HEK293 (cell line): ENCODE results near the gene ARPC1B.

Experiments used
- CTCF ChIA-PET: fragments of 350-600 bp; formaldehyde crosslinking; extraction: SDS; loops from one replicate; lab custom pipeline; 2021; ENCODE audit warnings: antibody characterized with exemption; lab: Yijun Ruan, JAX
- POLR2A ChIA-PET: fragments of 300-600 bp; formaldehyde crosslinking; extraction: SDS; loops from one replicate; lab custom pipeline; 2020; ENCODE audit warnings: antibody characterized with exemption, inconsistent platforms; lab: Yijun Ruan, JAX
- H3K27ac ChIP-seq: fragments of 200-500 bp; sonication (Bioruptor generic); 2 replicates; pipeline ENCODE4 v1.5.1; 2014; ENCODE audit warnings: low read depth, low read length, control low read depth, inconsistent platforms; ENCODE audit errors: extremely low read depth
- H3K36me3 ChIP-seq, 2 experiments: fragments of 200-500 bp in 1 of 2; sonication (Bioruptor generic) in 1 of 2; 1 replicate in 1 of 2; 2 replicates in 1 of 2; pipeline ENCODE4 v1.5.1; 2014 to 2017; ENCODE audit warnings: inconsistent platforms in 2 of 2, low read length in 2 of 2; ENCODE audit not compliant: control insufficient read depth in 2 of 2, insufficient read depth in 1 of 2
- H3K4me1 ChIP-seq: fragments of 200-500 bp; sonication (Bioruptor generic); 2 replicates; pipeline ENCODE4 v1.5.1; 2014; ENCODE audit warnings: mild to moderate bottlenecking, low read length, inconsistent platforms; ENCODE audit not compliant: control insufficient read depth, insufficient read depth
- H3K4me3 ChIP-seq: 2 replicates; pipeline ENCODE4 v1.5.1; 2011; ENCODE audit warnings: low read depth, mild to moderate bottlenecking, control low read depth, low read length, moderate library complexity
- H3K9me3 ChIP-seq: fragments of 200-500 bp; sonication (Bioruptor generic); 2 replicates; pipeline ENCODE4 v1.5.1; 2014; ENCODE audit warnings: low read depth, low read length, inconsistent platforms; ENCODE audit not compliant: control insufficient read depth, insufficient read depth
- EGR2 ChIP-seq: fragments of 450-650 bp; formaldehyde crosslinking; IDR thresholded peaks from 2 replicates; pipeline ENCODE4 v1.5.1; 2016; ENCODE audit warnings: low read depth, missing biosample characterization, missing genetic modification characterization
- HOXC10 ChIP-seq: sonication (generic); formaldehyde crosslinking; IDR thresholded peaks from 2 replicates; pipeline ENCODE4 v1.8.1; 2023; ENCODE audit warnings: mild to moderate bottlenecking, missing genetic modification reagents
- KLF7 ChIP-seq: fragments of 450-650 bp; formaldehyde crosslinking; IDR thresholded peaks from 2 replicates; pipeline ENCODE4 v1.5.1; 2016; ENCODE audit warnings: missing biosample characterization, missing genetic modification characterization, borderline replicate concordance
- KLF9 ChIP-seq: fragments of 450-650 bp; formaldehyde crosslinking; IDR thresholded peaks from 2 replicates; pipeline ENCODE4 v1.5.1; 2016; ENCODE audit warnings: missing biosample characterization, missing genetic modification characterization, low read depth
- OVOL3 ChIP-seq: fragments of 450-650 bp; formaldehyde crosslinking; IDR thresholded peaks from 2 replicates; pipeline ENCODE4 v1.5.1; 2016; ENCODE audit warnings: missing biosample characterization, missing genetic modification characterization
- REPIN1 ChIP-seq: fragments of 450-650 bp; formaldehyde crosslinking; IDR thresholded peaks from 2 replicates; pipeline ENCODE4 v1.5.1; 2017; ENCODE audit warnings: missing biosample characterization, missing genetic modification characterization, low read depth
- SP7 ChIP-seq: fragments of 450-650 bp; formaldehyde crosslinking; IDR thresholded peaks from 2 replicates; pipeline ENCODE4 v1.5.1; 2016; ENCODE audit warnings: missing biosample characterization, missing genetic modification characterization
- ZBTB48 ChIP-seq: fragments of 450-650 bp; formaldehyde crosslinking; IDR thresholded peaks from 2 replicates; pipeline ENCODE4 v1.5.1; 2016; ENCODE audit warnings: missing biosample characterization, missing genetic modification characterization
- ZFHX2 ChIP-seq: fragments of 450-650 bp; formaldehyde crosslinking; conservative IDR thresholded peaks from 2 replicates; pipeline ENCODE4 v1.5.1; 2016; ENCODE audit warnings: missing biosample characterization, missing genetic modification characterization
- ZNF146 ChIP-seq: fragments of 450-650 bp; formaldehyde crosslinking; IDR thresholded peaks from 2 replicates; pipeline ENCODE4 v1.5.1; 2016; ENCODE audit warnings: missing biosample characterization, missing genetic modification characterization
- ZNF184 ChIP-seq: fragments of 450-650 bp; IDR thresholded peaks from 2 replicates; pipeline ENCODE4 v1.5.1; 2018; ENCODE audit warnings: missing biosample characterization, mild to moderate bottlenecking, missing genetic modification characterization
- ZNF24 ChIP-seq: fragments of 450-650 bp; formaldehyde crosslinking; IDR thresholded peaks from 2 replicates; pipeline ENCODE4 v1.5.1; 2016; ENCODE audit warnings: missing biosample characterization, missing genetic modification characterization
- ZXDB ChIP-seq: fragments of 450-650 bp; formaldehyde crosslinking; IDR thresholded peaks from 2 replicates; pipeline ENCODE4 v1.5.1; 2016; ENCODE audit warnings: missing biosample characterization, missing genetic modification characterization
- TF ChIP-seq, protein P1 (sequence below): fragments of 450-650 bp; formaldehyde crosslinking; IDR thresholded peaks from 2 replicates; pipeline ENCODE4 v1.5.1; 2016; ENCODE audit warnings: missing biosample characterization, missing genetic modification characterization
- TF ChIP-seq, protein P2 (sequence below): fragments of 450-650 bp; formaldehyde crosslinking; optimal IDR thresholded peaks from 2 replicates; pipeline ENCODE3; 2016; ENCODE audit warnings: missing biosample characterization, mild to moderate bottlenecking, missing genetic modification characterization
- TF ChIP-seq, protein P3 (sequence below): fragments of 450-650 bp; IDR thresholded peaks from 2 replicates; pipeline ENCODE4 v1.5.1; 2018; ENCODE audit warnings: missing biosample characterization, mild to moderate bottlenecking, missing genetic modification characterization
- TF ChIP-seq, protein P4 (sequence below): fragments of 450-650 bp; formaldehyde crosslinking; IDR thresholded peaks from 2 replicates; pipeline ENCODE4 v1.5.1; 2016; ENCODE audit warnings: missing biosample characterization, missing genetic modification characterization
- TF ChIP-seq, protein P5 (sequence below): fragments of 450-650 bp; formaldehyde crosslinking; IDR thresholded peaks from 2 replicates; pipeline ENCODE4 v1.5.1; 2016; ENCODE audit warnings: missing biosample characterization, missing genetic modification characterization

Gene ARPC1B

DNA sequence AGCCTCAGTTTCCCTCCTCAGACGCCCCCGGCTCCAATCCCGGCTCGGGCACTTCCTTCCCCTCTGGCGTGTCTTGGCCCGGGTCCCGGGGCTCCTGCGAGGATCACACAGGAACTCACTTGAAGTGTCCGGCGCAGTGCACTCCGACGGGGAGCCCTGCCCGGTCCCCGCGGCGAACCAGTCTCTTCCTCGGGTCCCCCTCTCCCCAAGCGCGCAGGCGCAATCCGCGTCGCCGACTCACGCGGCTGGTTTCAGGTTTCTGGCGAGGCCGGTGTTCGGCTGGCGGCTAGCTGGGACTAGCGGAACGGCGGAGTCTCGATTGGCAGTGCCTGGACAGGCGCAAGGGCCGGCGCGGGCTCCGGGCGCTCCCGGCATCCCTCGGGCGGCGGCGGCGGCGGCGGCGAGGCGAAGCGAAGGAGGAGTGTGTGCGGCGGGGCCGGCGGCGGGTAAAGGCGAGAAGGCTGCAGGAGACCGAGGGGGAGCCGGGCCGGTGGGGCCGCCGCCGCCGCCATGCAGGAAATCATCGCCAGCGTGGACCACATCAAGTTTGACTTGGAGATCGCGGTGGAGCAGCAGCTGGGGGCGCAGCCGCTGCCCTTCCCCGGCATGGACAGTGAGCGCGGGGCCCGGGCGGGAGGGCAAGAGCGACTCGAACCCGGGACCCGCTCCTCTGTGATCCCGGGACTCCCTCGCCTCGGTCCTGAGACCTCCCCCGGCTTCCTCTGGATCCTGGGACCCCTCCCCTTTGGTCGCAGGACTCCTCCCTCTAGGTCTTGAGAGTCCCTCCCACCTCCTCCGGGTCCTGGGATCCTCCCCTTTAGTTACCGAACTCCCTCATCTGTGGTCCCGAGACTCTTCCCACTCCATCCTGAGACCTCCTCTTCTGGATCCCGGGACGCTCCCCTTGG is 64.3 kb downstream of the ARPC1B start, which contains the start of the genes CPSF4 and PTCD1 (continued):
- TF ChIP-seq ZFHX2 (peak; percentile 39; the same call in 1 of the 2 replicates), HOXC10 (CRISPR knock-in tag) (0 out of 2 replicates have a peak, but pooled peaks have one; percentile 76), ZNF146 (no peak), KLF9 (tag by site-specific recombination) (peak; percentile 77), ZNF24 (tag by site-specific recombination) (peak; percentile 17; the same call in 1 of the 2 replicates), SP7 (tag by site-specific recombination) (peak; percentile 67; the same call in 1 of the 2 replicates), REPIN1 (peak; percentile 28; the same call in 1 of the 2 replicates), OVOL3 (tag by site-specific recombination) (0 out of 2 replicates have a peak, but pooled peaks have one; percentile 32), ZXDB (tag by site-specific recombination) (peak; percentile 85), ZNF184 (tag by site-specific recombination) (0 out of 2 replicates have a peak, but pooled peaks have one; percentile 48)
- TF ChIP-seq, protein P1, sequence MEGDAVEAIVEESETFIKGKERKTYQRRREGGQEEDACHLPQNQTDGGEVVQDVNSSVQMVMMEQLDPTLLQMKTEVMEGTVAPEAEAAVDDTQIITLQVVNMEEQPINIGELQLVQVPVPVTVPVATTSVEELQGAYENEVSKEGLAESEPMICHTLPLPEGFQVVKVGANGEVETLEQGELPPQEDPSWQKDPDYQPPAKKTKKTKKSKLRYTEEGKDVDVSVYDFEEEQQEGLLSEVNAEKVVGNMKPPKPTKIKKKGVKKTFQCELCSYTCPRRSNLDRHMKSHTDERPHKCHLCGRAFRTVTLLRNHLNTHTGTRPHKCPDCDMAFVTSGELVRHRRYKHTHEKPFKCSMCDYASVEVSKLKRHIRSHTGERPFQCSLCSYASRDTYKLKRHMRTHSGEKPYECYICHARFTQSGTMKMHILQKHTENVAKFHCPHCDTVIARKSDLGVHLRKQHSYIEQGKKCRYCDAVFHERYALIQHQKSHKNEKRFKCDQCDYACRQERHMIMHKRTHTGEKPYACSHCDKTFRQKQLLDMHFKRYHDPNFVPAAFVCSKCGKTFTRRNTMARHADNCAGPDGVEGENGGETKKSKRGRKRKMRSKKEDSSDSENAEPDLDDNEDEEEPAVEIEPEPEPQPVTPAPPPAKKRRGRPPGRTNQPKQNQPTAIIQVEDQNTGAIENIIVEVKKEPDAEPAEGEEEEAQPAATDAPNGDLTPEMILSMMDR (tag by site-specific recombination): 0 out of 2 replicates have a peak, but pooled peaks have one; percentile 13
- TF ChIP-seq, protein P2, sequence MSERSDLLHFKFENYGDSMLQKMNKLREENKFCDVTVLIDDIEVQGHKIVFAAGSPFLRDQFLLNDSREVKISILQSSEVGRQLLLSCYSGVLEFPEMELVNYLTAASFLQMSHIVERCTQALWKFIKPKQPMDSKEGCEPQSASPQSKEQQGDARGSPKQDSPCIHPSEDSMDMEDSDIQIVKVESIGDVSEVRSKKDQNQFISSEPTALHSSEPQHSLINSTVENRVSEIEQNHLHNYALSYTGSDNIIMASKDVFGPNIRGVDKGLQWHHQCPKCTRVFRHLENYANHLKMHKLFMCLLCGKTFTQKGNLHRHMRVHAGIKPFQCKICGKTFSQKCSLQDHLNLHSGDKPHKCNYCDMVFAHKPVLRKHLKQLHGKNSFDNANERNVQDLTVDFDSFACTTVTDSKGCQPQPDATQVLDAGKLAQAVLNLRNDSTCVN (tag by site-specific recombination): peak; percentile 90
- TF ChIP-seq, protein P3, sequence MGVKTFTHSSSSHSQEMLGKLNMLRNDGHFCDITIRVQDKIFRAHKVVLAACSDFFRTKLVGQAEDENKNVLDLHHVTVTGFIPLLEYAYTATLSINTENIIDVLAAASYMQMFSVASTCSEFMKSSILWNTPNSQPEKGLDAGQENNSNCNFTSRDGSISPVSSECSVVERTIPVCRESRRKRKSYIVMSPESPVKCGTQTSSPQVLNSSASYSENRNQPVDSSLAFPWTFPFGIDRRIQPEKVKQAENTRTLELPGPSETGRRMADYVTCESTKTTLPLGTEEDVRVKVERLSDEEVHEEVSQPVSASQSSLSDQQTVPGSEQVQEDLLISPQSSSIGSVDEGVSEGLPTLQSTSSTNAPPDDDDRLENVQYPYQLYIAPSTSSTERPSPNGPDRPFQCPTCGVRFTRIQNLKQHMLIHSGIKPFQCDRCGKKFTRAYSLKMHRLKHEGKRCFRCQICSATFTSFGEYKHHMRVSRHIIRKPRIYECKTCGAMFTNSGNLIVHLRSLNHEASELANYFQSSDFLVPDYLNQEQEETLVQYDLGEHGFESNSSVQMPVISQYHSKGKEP (tag by site-specific recombination): peak; percentile 77
- TF ChIP-seq, protein P4, sequence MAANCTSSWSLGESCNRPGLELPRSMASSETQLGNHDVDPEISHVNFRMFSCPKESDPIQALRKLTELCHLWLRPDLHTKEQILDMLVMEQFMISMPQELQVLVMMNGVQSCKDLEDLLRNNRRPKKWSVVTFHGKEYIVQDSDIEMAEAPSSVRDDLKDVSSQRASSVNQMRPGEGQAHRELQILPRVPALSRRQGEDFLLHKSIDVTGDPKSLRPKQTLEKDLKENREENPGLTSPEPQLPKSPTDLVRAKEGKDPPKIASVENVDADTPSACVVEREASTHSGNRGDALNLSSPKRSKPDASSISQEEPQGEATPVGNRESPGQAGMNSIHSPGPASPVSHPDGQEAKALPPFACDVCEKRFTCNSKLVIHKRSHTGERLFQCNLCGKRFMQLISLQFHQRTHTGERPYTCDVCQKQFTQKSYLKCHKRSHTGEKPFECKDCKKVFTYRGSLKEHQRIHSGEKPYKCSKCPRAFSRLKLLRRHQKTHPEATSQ (tag by site-specific recombination): 0 out of 2 replicates have a peak, but pooled peaks have one; percentile 22
- TF ChIP-seq, protein P5, sequence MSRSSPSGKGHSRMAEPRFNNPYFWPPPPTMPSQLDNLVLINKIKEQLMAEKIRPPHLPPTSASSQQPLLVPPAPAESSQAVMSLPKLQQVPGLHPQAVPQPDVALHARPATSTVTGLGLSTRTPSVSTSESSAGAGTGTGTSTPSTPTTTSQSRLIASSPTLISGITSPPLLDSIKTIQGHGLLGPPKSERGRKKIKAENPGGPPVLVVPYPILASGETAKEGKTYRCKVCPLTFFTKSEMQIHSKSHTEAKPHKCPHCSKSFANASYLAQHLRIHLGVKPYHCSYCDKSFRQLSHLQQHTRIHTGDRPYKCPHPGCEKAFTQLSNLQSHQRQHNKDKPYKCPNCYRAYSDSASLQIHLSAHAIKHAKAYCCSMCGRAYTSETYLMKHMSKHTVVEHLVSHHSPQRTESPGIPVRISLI (tag by site-specific recombination): no peak

DNA sequence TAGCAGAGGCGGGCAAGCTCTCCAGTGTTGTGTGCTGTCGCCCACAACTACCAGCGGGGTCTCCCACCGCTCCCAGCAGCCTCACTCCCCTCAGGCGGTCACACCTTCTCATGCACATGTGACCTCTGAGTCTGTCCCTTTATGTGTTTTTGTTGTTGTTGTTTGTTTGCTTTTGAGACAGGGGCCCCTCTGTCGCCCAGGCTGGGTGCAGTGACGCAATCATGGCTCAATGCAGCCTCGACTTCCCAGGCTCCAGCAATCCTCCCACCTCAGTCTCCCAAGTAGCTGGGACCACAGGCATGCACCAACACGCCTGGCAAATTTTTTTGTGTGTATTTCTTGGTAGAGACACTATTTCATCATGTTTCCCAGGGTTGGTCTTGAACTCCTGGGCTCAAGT is 65.7 kb downstream of the ARPC1B start:
- TF ChIP-seq EGR2: peak; percentile 51; the same call in 1 of the 2 replicates
- TF ChIP-seq KLF7 (tag by site-specific recombination): no peak
- TF ChIP-seq ZBTB48: peak; percentile 19; the same call in 1 of the 2 replicates
- TF ChIP-seq ZFHX2: peak; percentile 80
- CTCF ChIA-PET: no interaction called here
- no peaks in the 10 kb centered on the region for H3K9me3 ChIP-seq

More for the DNA sequence above, 65.7 kb downstream of the ARPC1B start:
- Histone ChIP-seq H3K27ac (no peak overlapping the region), H3K36me3 (peaks cover 42 to 45% of the 10 kb centered on the region in 2 experiments), H3K4me3 (peak overlapping the region; percentile 91; the same call in 1 of the 2 replicates), H3K4me1 (peaks cover 9% of the 10 kb centered on the region)
- POLR2A ChIA-PET: interaction anchor here (0.9 to 1.4 kb wide), 2 partner anchors 9 to 19 kb away, joined by 3 to 5 read pairs; no protein-coding TSS in a partner anchor
